ENCODE measurements around the gene PLK3.
A peak's percentile ranks its signal among the peaks of the same experiment; 100 is the strongest.

PLK3 gene

DNA sequence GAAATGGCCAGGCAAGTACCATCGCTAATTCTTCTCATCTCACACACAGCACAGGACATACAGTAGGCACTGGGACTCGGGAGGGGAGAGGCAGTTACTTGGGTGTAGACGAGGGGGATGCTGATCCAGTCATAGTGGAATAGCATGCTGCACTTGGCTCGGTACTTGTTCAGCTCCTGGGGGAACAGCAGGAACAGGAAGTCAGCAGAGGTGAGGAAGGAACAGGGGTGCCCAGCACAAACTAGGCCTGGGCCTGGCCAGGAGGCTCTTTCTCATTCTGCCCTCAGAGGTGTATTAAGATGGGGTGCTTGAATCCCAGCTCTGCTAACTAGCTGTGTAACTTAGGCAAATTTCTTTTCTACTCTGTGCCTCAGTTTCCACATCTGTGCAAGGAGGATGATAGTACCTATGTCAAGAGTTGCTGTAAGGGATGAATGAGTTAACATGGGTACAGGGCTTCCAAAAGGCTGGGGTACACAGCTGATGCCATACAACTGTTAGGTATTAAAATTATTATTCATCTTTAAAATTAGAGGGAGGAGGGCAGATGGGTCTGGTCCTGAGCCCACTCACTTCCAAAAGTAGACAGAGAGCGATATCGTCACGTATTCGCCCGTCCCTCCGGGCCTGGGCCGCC lies 14.6 kb upstream of the PLK3 start:
- Histone ChIP-seq H2AFZ (ENCODE audit: low read length) (peak overlapping the region; percentile 64), H3K27me3 (replicated peaks; ENCODE audit: insufficient read depth, low read length) (no peaks in the 10 kb centered on the region), H3K4me3 (ENCODE audit: low read length) (peak overlapping the region; percentile 47), H3K79me2 (ENCODE audit: low read length) (no peaks in the 10 kb centered on the region), H3K4me2 (ENCODE audit: low read depth, low read length) (peak overlapping the region; percentile 71), H3K4me1 (ENCODE audit: low read length) (peaks cover 8% of the 10 kb centered on the region; the same call in 1 of the 2 replicates), H3K9me2 (replicated peaks; ENCODE audit: insufficient read depth, low read length) (no peaks in the 10 kb centered on the region), H3F3A (ENCODE audit: insufficient read depth, low read length) (peaks cover 19% of the 10 kb centered on the region), H4K20me1 (ENCODE audit: insufficient read depth, low read length) (no peaks in the 10 kb centered on the region), H3K9me3 (replicated peaks; ENCODE audit: insufficient read depth, low read length) (no peaks in the 10 kb centered on the region), H3K36me3 (replicated peaks; ENCODE audit: insufficient read depth, low read length) (no peaks in the 10 kb centered on the region), H3K9ac (ENCODE audit: low read length) (no peak overlapping the region), H3K27ac (ENCODE audit: low read length) (no peak overlapping the region)
- TF ChIP-seq EZH2 (optimal IDR thresholded peaks at IDR 0.05; ENCODE audit: low read depth, low read length) = no peak
- DNase-seq = no peak

DNA sequence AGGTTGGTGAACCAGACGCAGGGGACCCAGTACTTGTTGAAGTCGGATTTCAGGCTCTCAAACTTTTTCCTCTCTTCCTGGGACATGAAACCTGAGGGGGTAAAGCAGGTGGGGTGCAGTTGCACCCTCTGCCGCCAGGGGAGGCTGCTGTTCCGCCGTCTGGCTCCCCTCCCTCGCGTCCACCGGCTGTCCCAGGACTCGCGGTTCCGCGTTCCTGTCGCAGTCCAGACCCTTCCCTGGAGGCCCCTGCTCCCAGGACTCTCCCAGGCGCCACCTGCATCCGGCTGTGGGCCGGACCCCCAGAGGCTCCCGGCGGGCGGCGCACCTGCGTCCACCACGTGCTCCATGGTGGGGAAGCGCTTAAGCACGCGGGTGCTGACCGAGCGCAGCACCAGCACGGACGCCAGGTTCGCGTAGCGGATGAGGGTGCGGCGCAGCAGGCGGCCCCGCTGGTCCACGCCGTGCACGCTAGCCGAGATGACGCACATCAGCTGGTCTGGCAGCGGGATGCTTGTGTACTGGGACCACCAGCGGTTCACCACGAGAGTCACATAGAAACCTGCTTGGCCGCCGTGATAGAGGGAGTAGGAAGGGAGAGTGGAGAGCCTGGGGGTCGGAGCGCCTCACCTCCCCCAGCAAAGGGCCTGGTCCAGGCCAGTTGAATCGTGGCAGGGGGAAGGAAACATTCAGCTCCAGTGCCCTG lies 13.9 kb upstream of the PLK3 start:
- Histone ChIP-seq H3K27me3 (replicated peaks; ENCODE audit: insufficient read depth, low read length) (no peaks in the 10 kb centered on the region), H3K79me2 (ENCODE audit: low read length) (no peaks in the 10 kb centered on the region), H3K36me3 (replicated peaks; ENCODE audit: insufficient read depth, low read length) (no peaks in the 10 kb centered on the region), H3F3A (ENCODE audit: insufficient read depth, low read length) (peaks cover 13% of the 10 kb centered on the region), H3K27ac (ENCODE audit: low read length) (no peak overlapping the region), H3K4me1 (ENCODE audit: low read length) (peaks cover 8% of the 10 kb centered on the region; the same call in 1 of the 2 replicates), H3K9ac (ENCODE audit: low read length) (no peak overlapping the region), H4K20me1 (ENCODE audit: insufficient read depth, low read length) (no peaks in the 10 kb centered on the region), H3K4me2 (ENCODE audit: low read depth, low read length) (peak overlapping the region; percentile 71), H2AFZ (ENCODE audit: low read length) (peak overlapping the region; percentile 64), H3K4me3 (ENCODE audit: low read length) (peak overlapping the region; percentile 47), H3K9me3 (replicated peaks; ENCODE audit: insufficient read depth, low read length) (no peaks in the 10 kb centered on the region), H3K9me2 (replicated peaks; ENCODE audit: insufficient read depth, low read length) (no peaks in the 10 kb centered on the region)
- DNase-seq = peak; percentile 27
- TF ChIP-seq, protein P1, sequence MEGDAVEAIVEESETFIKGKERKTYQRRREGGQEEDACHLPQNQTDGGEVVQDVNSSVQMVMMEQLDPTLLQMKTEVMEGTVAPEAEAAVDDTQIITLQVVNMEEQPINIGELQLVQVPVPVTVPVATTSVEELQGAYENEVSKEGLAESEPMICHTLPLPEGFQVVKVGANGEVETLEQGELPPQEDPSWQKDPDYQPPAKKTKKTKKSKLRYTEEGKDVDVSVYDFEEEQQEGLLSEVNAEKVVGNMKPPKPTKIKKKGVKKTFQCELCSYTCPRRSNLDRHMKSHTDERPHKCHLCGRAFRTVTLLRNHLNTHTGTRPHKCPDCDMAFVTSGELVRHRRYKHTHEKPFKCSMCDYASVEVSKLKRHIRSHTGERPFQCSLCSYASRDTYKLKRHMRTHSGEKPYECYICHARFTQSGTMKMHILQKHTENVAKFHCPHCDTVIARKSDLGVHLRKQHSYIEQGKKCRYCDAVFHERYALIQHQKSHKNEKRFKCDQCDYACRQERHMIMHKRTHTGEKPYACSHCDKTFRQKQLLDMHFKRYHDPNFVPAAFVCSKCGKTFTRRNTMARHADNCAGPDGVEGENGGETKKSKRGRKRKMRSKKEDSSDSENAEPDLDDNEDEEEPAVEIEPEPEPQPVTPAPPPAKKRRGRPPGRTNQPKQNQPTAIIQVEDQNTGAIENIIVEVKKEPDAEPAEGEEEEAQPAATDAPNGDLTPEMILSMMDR (IDR thresholded peaks at IDR 0.05; ENCODE audit: low read length) = peak; percentile 90
- no peak for TF ChIP-seq EZH2phosphoT487 (IDR thresholded peaks at IDR 0.05; ENCODE audit: low read length)

DNA sequence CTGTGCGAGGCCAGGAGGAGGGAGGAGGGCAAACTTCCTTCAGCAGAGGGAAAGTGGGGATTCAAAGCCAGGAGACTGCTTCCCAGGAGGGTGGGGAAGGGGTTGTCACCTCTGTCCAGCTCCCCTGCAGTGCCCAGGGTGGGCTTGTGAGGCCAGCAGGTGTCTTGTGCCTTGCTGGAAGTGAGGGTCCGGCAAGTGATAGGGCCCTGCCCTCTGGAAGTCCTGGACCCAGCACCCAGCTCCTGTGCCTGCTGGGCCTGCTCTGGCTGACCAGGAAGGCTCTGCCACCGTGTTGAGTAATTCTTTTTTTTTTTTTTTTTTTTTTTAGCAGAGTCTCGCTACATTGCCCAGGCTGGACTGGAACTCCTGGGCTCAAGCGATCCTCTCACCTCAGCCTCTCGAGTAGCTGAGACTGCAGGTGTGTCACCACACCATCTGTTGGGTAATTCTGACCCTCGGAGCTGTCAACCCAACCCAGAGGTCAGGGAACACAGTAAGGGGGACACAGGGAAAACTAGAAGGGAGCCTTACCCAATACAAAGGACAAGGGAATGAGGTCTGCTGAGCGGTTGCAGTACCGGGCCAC lies 13.2 kb upstream of the PLK3 start:
- Histone ChIP-seq H3F3A (ENCODE audit: insufficient read depth, low read length) (peaks cover 9% of the 10 kb centered on the region), H3K4me1 (ENCODE audit: low read length) (peaks cover 8% of the 10 kb centered on the region; the same call in 1 of the 2 replicates), H3K79me2 (ENCODE audit: low read length) (no peaks in the 10 kb centered on the region), H3K4me2 (ENCODE audit: low read depth, low read length) (no peak overlapping the region), H4K20me1 (ENCODE audit: insufficient read depth, low read length) (no peaks in the 10 kb centered on the region), H3K4me3 (ENCODE audit: low read length) (no peak overlapping the region), H3K9ac (ENCODE audit: low read length) (no peak overlapping the region), H3K36me3 (replicated peaks; ENCODE audit: insufficient read depth, low read length) (no peaks in the 10 kb centered on the region), H2AFZ (ENCODE audit: low read length) (peak overlapping the region; percentile 64), H3K9me3 (replicated peaks; ENCODE audit: insufficient read depth, low read length) (no peaks in the 10 kb centered on the region), H3K27ac (ENCODE audit: low read length) (no peak overlapping the region), H3K27me3 (replicated peaks; ENCODE audit: insufficient read depth, low read length) (no peaks in the 10 kb centered on the region), H3K9me2 (replicated peaks; ENCODE audit: insufficient read depth, low read length) (no peaks in the 10 kb centered on the region)
- no peak for DNase-seq
- TF ChIP-seq, protein P1 (IDR thresholded peaks at IDR 0.05; ENCODE audit: low read length) = no peak
- TF ChIP-seq EZH2phosphoT487 (IDR thresholded peaks at IDR 0.05; ENCODE audit: low read length) = no peak
- no peak for TF ChIP-seq EZH2 (optimal IDR thresholded peaks at IDR 0.05; ENCODE audit: low read depth, low read length)

Measured in MM.1S (cell line).